SK-N-SH (cell line): ENCODE measurements around the gene ACADL. TPM values are rescaled to one million over a fixed set of nuclear protein-coding genes. Genes with fewer than 3 reads are reported as not detected.
A peak's percentile ranks its signal among the peaks of the same experiment; 100 is the strongest.

Experiments
- CTCF ChIA-PET: fragments of 300-600, 350-600 bp; formaldehyde crosslinking; extraction: SDS; loops from one replicate; lab custom pipeline; 2021; lab: Yijun Ruan, JAX
- POLR2A ChIA-PET: fragments of 350-600 bp; sonication (Branson Sonifier 250); formaldehyde crosslinking; extraction: SDS; loops from one replicate; lab custom pipeline; 2020; ENCODE audit warnings: antibody characterized with exemption, inconsistent platforms; lab: Yijun Ruan, JAX
- DNase-seq: peaks from one replicate; pipeline ENCODE4 v3.0.0; 2012
- H2AFZ ChIP-seq: fragments of 200-600 bp; sonication (generic); 2 replicates; pipeline ENCODE4 v1.8.1; 2016; ENCODE audit warnings: antibody characterized with exemption, mild to moderate bottlenecking, low read depth
- H3F3A ChIP-seq: fragments of 200-600 bp; sonication (generic); replicated peaks from 2 replicates; pipeline ENCODE3; 2016; ENCODE audit warnings: antibody characterized with exemption, mild to moderate bottlenecking; ENCODE audit not compliant: insufficient read depth
- H3K27ac ChIP-seq, 2 experiments: fragments of 200-500 bp in 1 of 2; fragments of 200-600 bp in 1 of 2; sonication (Bioruptor generic) in 1 of 2; sonication (generic), shearing (Covaris generic) in 1 of 2; 2 replicates each; pipeline versions ENCODE4 v1.5.1 to v1.6.1; 2014 to 2016; ENCODE audit warnings: low read depth in 2 of 2, inconsistent platforms in 1 of 2, low read length in 1 of 2, mild to moderate bottlenecking in 1 of 2, mixed read lengths in 1 of 2
- H3K27me3 ChIP-seq: fragments of 200-600 bp; sonication (generic), shearing (Covaris generic); 2 replicates; pipeline ENCODE4 v1.6.1; 2016; ENCODE audit warnings: mixed run types; ENCODE audit not compliant: insufficient read depth
- H3K36me3 ChIP-seq, 2 experiments: fragments of 200-500 bp in 1 of 2; fragments of 200-600 bp in 1 of 2; sonication (Bioruptor generic) in 1 of 2; sonication (generic) in 1 of 2; replicated peaks in 1 of 2; 2 replicates each; pipeline versions ENCODE3 to v1.5.1; 2014 to 2016; ENCODE audit warnings: low read length in 1 of 2, mild to moderate bottlenecking in 1 of 2; ENCODE audit not compliant: insufficient read depth in 2 of 2, control insufficient read depth in 1 of 2
- H3K4me1 ChIP-seq, 2 experiments: fragments of 200-500 bp in 1 of 2; fragments of 200-600 bp in 1 of 2; sonication (Bioruptor generic) in 1 of 2; sonication (generic), shearing (Covaris generic) in 1 of 2; 2 replicates each; pipeline versions ENCODE4 v1.5.1 to v1.6.1; 2014 to 2016; ENCODE audit warnings: low read depth in 1 of 2, low read length in 1 of 2, mixed run types in 1 of 2; ENCODE audit not compliant: insufficient read depth in 2 of 2, control insufficient read depth in 1 of 2
- H3K4me2 ChIP-seq: fragments of 200-600 bp; sonication (generic), shearing (Covaris generic); 2 replicates; pipeline ENCODE4 v1.6.1; 2017; ENCODE audit warnings: mixed run types
- H3K4me3 ChIP-seq, 2 experiments: fragments of 200-500 bp in 1 of 2; fragments of 200-600 bp in 1 of 2; sonication (Bioruptor generic) in 1 of 2; sonication (generic), shearing (Covaris generic) in 1 of 2; 2 replicates each; pipeline versions ENCODE4 v1.5.1 to v1.8.1; 2014 to 2016; ENCODE audit warnings: low read depth in 2 of 2, inconsistent platforms in 1 of 2, low read length in 1 of 2, mild to moderate bottlenecking in 1 of 2, mixed read lengths in 1 of 2, moderate library complexity in 1 of 2
- H3K79me2 ChIP-seq: fragments of 200-600 bp; sonication (generic); 2 replicates; pipeline ENCODE4 v1.8.1; 2017; ENCODE audit warnings: mild to moderate bottlenecking; ENCODE audit not compliant: insufficient read depth
- H3K9ac ChIP-seq: fragments of 200-600 bp; sonication (generic); 2 replicates; pipeline ENCODE4 v1.6.1; 2017; ENCODE audit warnings: mixed run types
- H3K9me2 ChIP-seq: fragments of 200-600 bp; sonication (generic); 2 replicates; pipeline ENCODE4 v1.6.1; 2017; ENCODE audit warnings: mixed run types
- H3K9me3 ChIP-seq: fragments of 200-600 bp; sonication (generic); 2 replicates; pipeline ENCODE4 v1.6.1; 2017; ENCODE audit warnings: mixed run types, mild to moderate bottlenecking, moderate library complexity
- H4K20me1 ChIP-seq: fragments of 200-600 bp; sonication (generic); 2 replicates; pipeline ENCODE4 v1.6.1; 2017; ENCODE audit warnings: mild to moderate bottlenecking, mixed run types; ENCODE audit not compliant: insufficient read depth
- CHD2 ChIP-seq: fragments of 150-350 bp; IDR thresholded peaks from 2 replicates; pipeline ENCODE4 v1.6.1; 2018; ENCODE audit warnings: low read length; ENCODE audit not compliant: partially characterized antibody
- ELF1 ChIP-seq: IDR thresholded peaks from 2 replicates; pipeline ENCODE4 v1.4.0; 2012
- EP300 ChIP-seq, 2 experiments: IDR thresholded peaks; 2 replicates each; pipeline versions ENCODE4 v1.4.0 to v1.6.1; 2012; ENCODE audit warnings: borderline replicate concordance in 1 of 2, low read depth in 1 of 2, low read length in 1 of 2
- FOXM1 ChIP-seq: IDR thresholded peaks from 2 replicates; pipeline ENCODE4 v1.4.0; 2012; ENCODE audit warnings: low read depth, mild to moderate bottlenecking
- GABPA ChIP-seq: IDR thresholded peaks from 2 replicates; pipeline ENCODE4 v1.4.0; 2012; ENCODE audit warnings: low read depth, mild to moderate bottlenecking
- GATA2 ChIP-seq: sonication (generic); formaldehyde crosslinking; IDR thresholded peaks from 2 replicates; pipeline ENCODE4 v1.5.0; 2020; ENCODE audit warnings: mild to moderate bottlenecking, missing genetic modification reagents
- JUND ChIP-seq: IDR thresholded peaks from 2 replicates; pipeline ENCODE4 v1.4.0; 2012
- NFIC ChIP-seq: IDR thresholded peaks from 2 replicates; pipeline ENCODE4 v1.4.0; 2012; ENCODE audit warnings: borderline replicate concordance
- POLR2AphosphoS5 ChIP-seq: IDR thresholded peaks from 2 replicates; pipeline ENCODE4 v1.6.1; 2012; ENCODE audit warnings: low read depth, low read length
- RCOR1 ChIP-seq: fragments of 150-350 bp; IDR thresholded peaks from 2 replicates; pipeline ENCODE4 v1.6.1; 2017; ENCODE audit warnings: antibody characterized with exemption, low read length
- SMC3 ChIP-seq: IDR thresholded peaks from 2 replicates; pipeline ENCODE4 v1.6.1; 2012; ENCODE audit warnings: low read depth, low read length, improper control_type of control experiment
- TCF12 ChIP-seq: IDR thresholded peaks from 2 replicates; pipeline ENCODE4 v1.4.0; 2012
- YY1 ChIP-seq: IDR thresholded peaks from 2 replicates; pipeline ENCODE4 v1.4.0; 2012; ENCODE audit warnings: low read depth, mild to moderate bottlenecking
- WGBS: methylation state at CpG from one replicate; pipeline ENCODE4 v1.1.6; 2017; ENCODE audit warnings: low lambda C conversion rate; 5-methylcytosine and 5-hydroxymethylcytosine counted together
- polyA plus RNA-seq, 3 experiments: library from polyadenylated mRNA; depleted of rRNA; stranded (reverse); fragments of >200 nt; gene quantifications; 2 replicates each; pipeline ENCODE4 v1.2.3, GENCODE V29; 2012
- TF ChIP-seq, protein P1 (sequence below): IDR thresholded peaks from 2 replicates; pipeline ENCODE4; 2012
- TF ChIP-seq, protein P2 (sequence below): IDR thresholded peaks from 2 replicates; pipeline ENCODE4 v1.4.0; 2012; ENCODE audit warnings: low read depth
- TF ChIP-seq, protein P3 (sequence below): fragments of 150-350 bp; IDR thresholded peaks from 2 replicates; pipeline ENCODE4 v1.6.1; 2017; ENCODE audit warnings: antibody characterized with exemption, low read length, low read depth, borderline replicate concordance
- TF ChIP-seq, protein P4 (sequence below): IDR thresholded peaks from 2 replicates; pipeline ENCODE4 v1.4.0; 2012; ENCODE audit warnings: low read depth, borderline replicate concordance

The ACADL gene
- polyA plus RNA-seq, 1 of the 3 experiments (the other 2 are of a cell fraction) = not detected

DNA sequence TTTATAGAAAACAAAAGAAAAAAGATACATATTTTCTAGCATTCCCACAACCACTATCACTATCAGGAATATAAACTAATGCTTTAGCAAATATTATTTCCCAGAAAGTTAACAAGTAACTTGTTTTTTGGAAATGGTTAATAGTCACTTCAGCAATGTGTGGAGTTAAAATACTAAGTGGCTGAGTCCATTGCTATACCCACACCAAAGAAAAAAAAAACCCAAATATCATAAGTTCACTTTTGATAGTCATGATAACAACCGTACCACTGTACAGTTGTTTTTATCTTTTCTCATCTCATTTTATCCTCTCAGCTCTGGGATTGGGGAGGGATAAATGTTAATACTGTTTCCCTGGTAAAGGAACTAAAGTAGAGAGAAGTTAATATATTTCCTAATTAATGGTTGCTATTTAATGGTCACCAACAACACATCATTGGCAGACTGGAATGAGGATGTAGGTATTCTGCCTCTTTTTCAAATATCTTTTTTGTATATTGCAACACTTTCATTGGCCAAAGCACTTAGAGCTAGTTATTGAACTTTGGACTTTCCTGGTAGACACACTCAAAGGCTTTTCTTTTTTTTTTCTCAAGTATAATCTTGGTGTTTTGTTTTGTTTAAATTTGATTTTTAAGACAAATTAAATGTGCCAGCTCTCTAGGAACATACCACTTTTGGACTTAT, 35.7 kb downstream of the ACADL start:
- Histone ChIP-seq H3K9me2 (no peaks in the 10 kb centered on the region; the same call in 1 of the 2 replicates), H3K36me3 (no peaks in the 10 kb centered on the region), H3K27ac (no peak overlapping the region), H3K4me1 (no peaks in the 10 kb centered on the region; a peak in 1 of 4 replicates), H3K9ac (no peak overlapping the region), H4K20me1 (no peaks in the 10 kb centered on the region), H3K4me2 (no peak overlapping the region), H3K9me3 (no peaks in the 10 kb centered on the region), H3K27me3 (no peaks in the 10 kb centered on the region), H3K4me3 (no peak overlapping the region), H3K79me2 (no peaks in the 10 kb centered on the region), H2AFZ (no peak overlapping the region), H3F3A (no peaks in the 10 kb centered on the region)
- ChIA-PET POLR2A (no interaction called here), CTCF (interaction anchor here (1.0 to 1.7 kb wide), 6 partner anchors 9 to 855 kb away, joined by 3 to 5 read pairs (median 4); no protein-coding TSS in a partner anchor)
- WGBS = 65% methylated on average over 1 of the region's 1 CpG
- DNase-seq = no peak
- no peak for TF ChIP-seq NFIC
- no peak for TF ChIP-seq YY1
- TF ChIP-seq ELF1 = no peak
- TF ChIP-seq POLR2AphosphoS5 = no peak

DNA sequence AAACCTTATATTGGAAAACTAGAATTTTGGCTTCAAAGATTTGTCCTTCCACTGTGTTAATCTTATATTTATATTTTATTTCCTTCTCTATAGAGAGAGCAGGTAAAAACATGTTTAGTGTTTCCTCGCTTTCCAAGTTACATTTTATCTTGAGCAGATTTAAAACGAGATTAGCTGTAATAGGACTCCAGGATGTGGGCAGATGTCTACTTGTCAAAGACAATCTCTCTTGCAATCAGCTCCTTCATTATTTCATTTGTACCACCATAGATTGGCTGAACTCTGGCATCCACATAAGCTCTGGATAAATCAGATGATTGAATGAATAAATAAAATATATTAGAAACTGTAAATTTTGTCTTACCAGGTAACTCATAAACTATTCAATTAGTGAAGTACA, 36.5 kb downstream of the ACADL start:
- Histone ChIP-seq H3K36me3 (no peaks in the 10 kb centered on the region), H4K20me1 (no peaks in the 10 kb centered on the region), H3K27ac (no peak overlapping the region), H3K9ac (no peak overlapping the region), H2AFZ (no peak overlapping the region), H3K4me3 (no peak overlapping the region), H3K4me1 (no peaks in the 10 kb centered on the region; a peak in 1 of 4 replicates), H3K4me2 (no peak overlapping the region), H3F3A (no peaks in the 10 kb centered on the region), H3K9me2 (no peaks in the 10 kb centered on the region; the same call in 1 of the 2 replicates), H3K79me2 (no peaks in the 10 kb centered on the region), H3K27me3 (no peaks in the 10 kb centered on the region), H3K9me3 (no peaks in the 10 kb centered on the region)
- WGBS = 15% methylated on average over 2 of the region's 2 CpGs
- no peak for DNase-seq
- POLR2A ChIA-PET = no interaction called here
- TF ChIP-seq RCOR1 (no peak), GABPA (no peak), SMC3 (no peak), EP300 (IDR thresholded peaks at IDR 0.05; ENCODE audit: borderline replicate concordance in 1 of 2, low read depth in 1 of 2, low read length in 1 of 2) (no peak; a peak in 1 of 4 replicates), POLR2AphosphoS5 (no peak), CHD2 (no peak), TCF12 (peak; percentile 29; the same call in 1 of the 2 replicates), FOXM1 (no peak), JUND (no peak), GATA2 (CRISPR knock-in tag) (peak; percentile 28)
- TF ChIP-seq, protein P1, sequence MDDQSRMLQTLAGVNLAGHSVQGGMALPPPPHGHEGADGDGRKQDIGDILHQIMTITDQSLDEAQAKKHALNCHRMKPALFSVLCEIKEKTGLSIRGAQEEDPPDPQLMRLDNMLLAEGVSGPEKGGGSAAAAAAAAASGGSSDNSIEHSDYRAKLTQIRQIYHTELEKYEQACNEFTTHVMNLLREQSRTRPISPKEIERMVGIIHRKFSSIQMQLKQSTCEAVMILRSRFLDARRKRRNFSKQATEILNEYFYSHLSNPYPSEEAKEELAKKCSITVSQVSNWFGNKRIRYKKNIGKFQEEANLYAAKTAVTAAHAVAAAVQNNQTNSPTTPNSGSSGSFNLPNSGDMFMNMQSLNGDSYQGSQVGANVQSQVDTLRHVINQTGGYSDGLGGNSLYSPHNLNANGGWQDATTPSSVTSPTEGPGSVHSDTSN = peak; percentile 45
- TF ChIP-seq, protein P2, sequence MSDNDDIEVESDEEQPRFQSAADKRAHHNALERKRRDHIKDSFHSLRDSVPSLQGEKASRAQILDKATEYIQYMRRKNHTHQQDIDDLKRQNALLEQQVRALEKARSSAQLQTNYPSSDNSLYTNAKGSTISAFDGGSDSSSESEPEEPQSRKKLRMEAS = no peak
- TF ChIP-seq, protein P3, sequence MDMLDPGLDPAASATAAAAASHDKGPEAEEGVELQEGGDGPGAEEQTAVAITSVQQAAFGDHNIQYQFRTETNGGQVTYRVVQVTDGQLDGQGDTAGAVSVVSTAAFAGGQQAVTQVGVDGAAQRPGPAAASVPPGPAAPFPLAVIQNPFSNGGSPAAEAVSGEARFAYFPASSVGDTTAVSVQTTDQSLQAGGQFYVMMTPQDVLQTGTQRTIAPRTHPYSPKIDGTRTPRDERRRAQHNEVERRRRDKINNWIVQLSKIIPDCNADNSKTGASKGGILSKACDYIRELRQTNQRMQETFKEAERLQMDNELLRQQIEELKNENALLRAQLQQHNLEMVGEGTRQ = no peak
- TF ChIP-seq, protein P4, sequence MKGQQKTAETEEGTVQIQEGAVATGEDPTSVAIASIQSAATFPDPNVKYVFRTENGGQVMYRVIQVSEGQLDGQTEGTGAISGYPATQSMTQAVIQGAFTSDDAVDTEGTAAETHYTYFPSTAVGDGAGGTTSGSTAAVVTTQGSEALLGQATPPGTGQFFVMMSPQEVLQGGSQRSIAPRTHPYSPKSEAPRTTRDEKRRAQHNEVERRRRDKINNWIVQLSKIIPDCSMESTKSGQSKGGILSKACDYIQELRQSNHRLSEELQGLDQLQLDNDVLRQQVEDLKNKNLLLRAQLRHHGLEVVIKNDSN = no peak
- CTCF ChIA-PET = interaction anchor here (1.7 kb wide), 2 partner anchors 11 to 211 kb away, joined by 5 read pairs; no protein-coding TSS in a partner anchor
